OCI-LY1 (cell line): ENCODE data around the gene MACROD1.

ENCODE experiments used
- CTCF ChIP-seq: fragments of 200-600 bp; sonication (generic), shearing (Covaris generic); IDR thresholded peaks from 2 replicates; pipeline ENCODE4 v1.5.1; 2017; ENCODE audit warnings: mild to moderate bottlenecking, antibody characterized with exemption, low read length, moderate library complexity, mixed read lengths
- EZH2 ChIP-seq: fragments of 200-600 bp; sonication (generic), shearing (Covaris generic); IDR thresholded peaks from 2 replicates; pipeline ENCODE4 v1.8.0; 2017; ENCODE audit warnings: borderline replicate concordance, mixed run types, mild to moderate bottlenecking, antibody characterized with exemption, low read length, moderate library complexity, mixed read lengths

DNA sequence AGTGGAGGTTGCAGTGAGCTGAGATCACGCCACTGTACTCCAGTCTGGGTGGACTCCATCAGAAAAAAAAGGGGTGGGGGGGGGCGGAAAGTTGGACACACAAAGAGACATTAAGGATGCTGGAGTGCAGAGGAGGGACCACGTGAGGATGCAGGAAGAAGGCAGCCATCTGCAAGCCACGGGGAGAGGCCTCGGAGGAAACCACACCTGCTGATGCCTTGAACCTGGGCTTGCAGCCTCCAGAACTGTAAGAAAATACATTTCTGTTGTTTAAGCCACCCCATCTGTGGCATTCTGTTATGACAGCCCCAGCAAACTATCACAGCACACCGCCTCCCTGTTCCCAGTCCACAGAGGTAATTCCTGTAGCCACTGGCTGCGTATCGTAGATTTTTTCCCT is 10.8 kb upstream of the MACROD1 start:
- TF ChIP-seq CTCF (no peak), EZH2 (no peak)
